Measurements from ENCODE around the gene CERS6. TPM values are rescaled to one million over a fixed set of nuclear protein-coding genes. Genes with fewer than 3 reads are reported as not detected.

CERS6 gene
- total RNA-seq, 1 donor from 2014 or later: 36.4 TPM

GRCh38 chr2:168526641-168527040 is 70.6 kb downstream of the CERS6 start:
- TF ChIP-seq, protein P1, sequence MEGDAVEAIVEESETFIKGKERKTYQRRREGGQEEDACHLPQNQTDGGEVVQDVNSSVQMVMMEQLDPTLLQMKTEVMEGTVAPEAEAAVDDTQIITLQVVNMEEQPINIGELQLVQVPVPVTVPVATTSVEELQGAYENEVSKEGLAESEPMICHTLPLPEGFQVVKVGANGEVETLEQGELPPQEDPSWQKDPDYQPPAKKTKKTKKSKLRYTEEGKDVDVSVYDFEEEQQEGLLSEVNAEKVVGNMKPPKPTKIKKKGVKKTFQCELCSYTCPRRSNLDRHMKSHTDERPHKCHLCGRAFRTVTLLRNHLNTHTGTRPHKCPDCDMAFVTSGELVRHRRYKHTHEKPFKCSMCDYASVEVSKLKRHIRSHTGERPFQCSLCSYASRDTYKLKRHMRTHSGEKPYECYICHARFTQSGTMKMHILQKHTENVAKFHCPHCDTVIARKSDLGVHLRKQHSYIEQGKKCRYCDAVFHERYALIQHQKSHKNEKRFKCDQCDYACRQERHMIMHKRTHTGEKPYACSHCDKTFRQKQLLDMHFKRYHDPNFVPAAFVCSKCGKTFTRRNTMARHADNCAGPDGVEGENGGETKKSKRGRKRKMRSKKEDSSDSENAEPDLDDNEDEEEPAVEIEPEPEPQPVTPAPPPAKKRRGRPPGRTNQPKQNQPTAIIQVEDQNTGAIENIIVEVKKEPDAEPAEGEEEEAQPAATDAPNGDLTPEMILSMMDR (IDR thresholded peaks at IDR 0.05; ENCODE audit: unreplicated experiment): no peak
- no peak for DNase-seq (ENCODE audit: low spot score)
- Mint-ChIP-seq H3K27ac (ENCODE audit: unreplicated experiment) (no peak overlapping the region), H3K4me3 (ENCODE audit: unreplicated experiment) (no peak overlapping the region), H3K9me3 (ENCODE audit: unreplicated experiment) (no peaks in the 10 kb centered on the region), H3K27me3 (ENCODE audit: unreplicated experiment) (no peaks in the 10 kb centered on the region), H3K36me3 (ENCODE audit: low read depth, unreplicated experiment) (no peaks in the 10 kb centered on the region), H3K4me1 (ENCODE audit: unreplicated experiment) (peaks cover 43% of the 10 kb centered on the region)

DNA sequence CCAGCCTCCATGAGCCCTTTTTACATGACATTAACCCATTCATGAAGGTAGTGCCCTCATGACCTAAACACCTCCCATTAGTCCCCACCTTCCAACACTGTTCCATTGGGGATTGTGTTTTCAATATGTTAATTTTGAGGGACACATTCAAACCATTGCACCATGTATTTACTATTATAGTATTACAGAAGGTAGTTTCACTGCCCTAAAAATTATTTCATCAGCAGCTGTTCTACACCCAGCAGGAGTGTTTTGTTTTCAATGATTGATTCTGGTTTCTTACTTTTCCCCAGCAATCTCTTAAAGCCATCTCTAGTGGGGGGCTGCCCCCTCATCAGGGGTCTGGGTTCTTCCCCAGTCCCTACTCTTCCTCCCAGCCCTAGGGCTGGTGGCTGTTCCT is 71.9 kb downstream of the CERS6 start:
- Mint-ChIP-seq H3K27ac (ENCODE audit: unreplicated experiment) (no peak overlapping the region), H3K27me3 (ENCODE audit: unreplicated experiment) (no peaks in the 10 kb centered on the region), H3K9me3 (ENCODE audit: unreplicated experiment) (no peaks in the 10 kb centered on the region), H3K36me3 (ENCODE audit: low read depth, unreplicated experiment) (no peaks in the 10 kb centered on the region), H3K4me1 (ENCODE audit: unreplicated experiment) (peaks cover 40% of the 10 kb centered on the region), H3K4me3 (ENCODE audit: unreplicated experiment) (no peak overlapping the region)
- DNase-seq (ENCODE audit: low spot score): no peak
- TF ChIP-seq, protein P1 (IDR thresholded peaks at IDR 0.05; ENCODE audit: unreplicated experiment): no peak

DNA sequence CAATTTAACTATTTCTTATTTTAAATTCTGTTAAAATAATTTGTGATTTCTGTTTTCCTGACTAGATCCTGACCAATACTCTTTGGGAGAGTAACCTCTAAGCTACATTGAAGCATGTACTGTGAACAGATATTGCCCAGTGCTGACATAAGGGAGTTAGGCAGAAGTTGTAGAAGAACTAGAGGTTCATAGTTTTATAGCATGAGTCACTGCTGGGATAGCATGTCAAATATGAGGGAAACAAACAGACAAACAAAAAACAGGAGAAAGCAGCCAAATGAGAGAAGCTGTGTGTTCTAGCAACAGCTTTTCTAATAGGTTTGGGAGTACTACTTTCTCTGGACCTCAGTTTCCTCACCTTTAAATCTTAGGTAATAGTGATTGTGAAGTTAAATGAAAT is 72.4 kb downstream of the CERS6 start:
- no peak overlapping the region for H3K4me3 Mint-ChIP-seq (ENCODE audit: unreplicated experiment)
- H3K27me3 Mint-ChIP-seq (ENCODE audit: unreplicated experiment): no peaks in the 10 kb centered on the region
- H3K9me3 Mint-ChIP-seq (ENCODE audit: unreplicated experiment): no peaks in the 10 kb centered on the region
- TF ChIP-seq, protein P1 (IDR thresholded peaks at IDR 0.05; ENCODE audit: unreplicated experiment): no peak
- no peak for DNase-seq (ENCODE audit: low spot score)
- peaks cover 39% of the 10 kb centered on the region for H3K4me1 Mint-ChIP-seq (ENCODE audit: unreplicated experiment)
- H3K27ac Mint-ChIP-seq (ENCODE audit: unreplicated experiment): no peak overlapping the region
- no peaks in the 10 kb centered on the region for H3K36me3 Mint-ChIP-seq (ENCODE audit: low read depth, unreplicated experiment)

- H3K4me1 Mint-ChIP-seq (ENCODE audit: unreplicated experiment): peaks cover 35% of the 10 kb centered on the region
- H3K27ac Mint-ChIP-seq (ENCODE audit: unreplicated experiment): no peak overlapping the region
- no peaks in the 10 kb centered on the region for H3K36me3 Mint-ChIP-seq (ENCODE audit: low read depth, unreplicated experiment)
- H3K4me3 Mint-ChIP-seq (ENCODE audit: unreplicated experiment): no peak overlapping the region
- H3K27me3 Mint-ChIP-seq (ENCODE audit: unreplicated experiment): no peaks in the 10 kb centered on the region
- TF ChIP-seq, protein P1 (IDR thresholded peaks at IDR 0.05; ENCODE audit: unreplicated experiment): no peak
- DNase-seq (ENCODE audit: low spot score): no peak
- no peaks in the 10 kb centered on the region for H3K9me3 Mint-ChIP-seq (ENCODE audit: unreplicated experiment)
Measured at GRCh38 chr2:168529054-168529833, 73.2 kb downstream of the CERS6 start.

- Mint-ChIP-seq H3K4me3 (ENCODE audit: unreplicated experiment) (no peak overlapping the region), H3K36me3 (ENCODE audit: low read depth, unreplicated experiment) (no peaks in the 10 kb centered on the region), H3K9me3 (ENCODE audit: unreplicated experiment) (no peaks in the 10 kb centered on the region), H3K4me1 (ENCODE audit: unreplicated experiment) (peaks cover 32% of the 10 kb centered on the region), H3K27me3 (ENCODE audit: unreplicated experiment) (no peaks in the 10 kb centered on the region), H3K27ac (ENCODE audit: unreplicated experiment) (no peak overlapping the region)
- DNase-seq (ENCODE audit: low spot score): no peak
- TF ChIP-seq, protein P1 (IDR thresholded peaks at IDR 0.05; ENCODE audit: unreplicated experiment): no peak
Measured at GRCh38 chr2:168529900-168530561, 74.0 kb downstream of the CERS6 start.

All from endothelial cell (in vitro differentiated cells).